Heart left ventricle (tissue), 13 donors: ENCODE results near the gene STRIT1.

ENCODE experiments used
- POLR2A ChIP-seq, 2 donors: fragments of 450-650 bp; IDR thresholded peaks; one replicate each; pipeline ENCODE4 v1.6.1; 2017; ENCODE audit warnings: antibody characterized with exemption in 2 of 2, mild to moderate bottlenecking in 2 of 2, moderate library complexity in 2 of 2
- TF ChIP-seq, protein P1 (sequence below), 12 donors: fragments of 200-600 bp; sonication (generic) in 4 of 12; IDR thresholded peaks; one replicate each; pipeline versions ENCODE4 v1.5.0 to v1.8.0; 2018 to 2022; ENCODE audit warnings: antibody characterized with exemption in 12 of 12, mild to moderate bottlenecking in 5 of 12
- donor health status: ischemic (EF 13 %, LVEDD 7.1; RV severe dilation, severe dysfunction).
- donor health status: DM: no; HTN: yes; CAD: no.
- donor health status: DM: no; HTN: no; CAD: no.
- donor health status: ischemic (EF 25% LVEDD 6.9; RV normal size, moderate dysfunction).
- donor health status: ischemic (EF 25% LVEDD 5.7; RV mildly dilated, moderate dysfunction).
- donor health status: ischemic (EF 35%, LVEDD 5.7; RV mildly dilated, moderate dysfunction).
- donor health status: nonischemic (EF 11% LVEDD 7.7; RV severe dilation, severe dysfunction).
- donor health status: DM: yes; HTN: yes; CAD: no.
- donor health status: PGD.
- donor health status: ischemic (EF 29% LVEDD 5.4; RV normal size, mild dysfunction).
- donor health status: nonischemic (EF 23%, LVEDD 6.1; RV moderate dilation, normal function).

DNA sequence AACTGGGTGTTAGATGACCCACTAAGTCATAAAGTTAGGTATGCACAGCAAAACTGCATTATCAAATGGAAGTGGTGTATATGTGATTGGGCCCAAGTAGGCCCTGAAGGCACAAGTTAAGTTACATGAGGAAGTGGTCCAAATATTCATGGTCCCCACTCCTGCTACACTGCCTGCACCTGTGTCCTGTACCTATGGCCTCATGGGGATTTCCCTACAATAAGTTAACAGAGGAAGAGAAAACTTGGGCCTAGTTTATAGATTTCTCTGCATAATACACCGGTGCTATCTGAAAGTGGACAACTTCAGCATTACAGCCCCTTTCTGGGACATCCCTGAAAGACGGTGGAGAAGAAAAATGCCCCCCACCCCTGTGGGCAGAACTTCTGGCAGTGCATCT, 41.5 kb downstream of the STRIT1 start:
- no peak for TF ChIP-seq POLR2A (IDR thresholded peaks at IDR 0.05)
- TF ChIP-seq, protein P1, sequence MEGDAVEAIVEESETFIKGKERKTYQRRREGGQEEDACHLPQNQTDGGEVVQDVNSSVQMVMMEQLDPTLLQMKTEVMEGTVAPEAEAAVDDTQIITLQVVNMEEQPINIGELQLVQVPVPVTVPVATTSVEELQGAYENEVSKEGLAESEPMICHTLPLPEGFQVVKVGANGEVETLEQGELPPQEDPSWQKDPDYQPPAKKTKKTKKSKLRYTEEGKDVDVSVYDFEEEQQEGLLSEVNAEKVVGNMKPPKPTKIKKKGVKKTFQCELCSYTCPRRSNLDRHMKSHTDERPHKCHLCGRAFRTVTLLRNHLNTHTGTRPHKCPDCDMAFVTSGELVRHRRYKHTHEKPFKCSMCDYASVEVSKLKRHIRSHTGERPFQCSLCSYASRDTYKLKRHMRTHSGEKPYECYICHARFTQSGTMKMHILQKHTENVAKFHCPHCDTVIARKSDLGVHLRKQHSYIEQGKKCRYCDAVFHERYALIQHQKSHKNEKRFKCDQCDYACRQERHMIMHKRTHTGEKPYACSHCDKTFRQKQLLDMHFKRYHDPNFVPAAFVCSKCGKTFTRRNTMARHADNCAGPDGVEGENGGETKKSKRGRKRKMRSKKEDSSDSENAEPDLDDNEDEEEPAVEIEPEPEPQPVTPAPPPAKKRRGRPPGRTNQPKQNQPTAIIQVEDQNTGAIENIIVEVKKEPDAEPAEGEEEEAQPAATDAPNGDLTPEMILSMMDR (IDR thresholded peaks at IDR 0.05) = no peak
